Fibroblast of mammary gland (primary cell): ENCODE data around the gene TTC16.

Experiments used
- DNase-seq: peaks from one replicate; pipeline ENCODE4 v3.0.0-alpha.2; 2010; ENCODE audit warnings: low read depth
- H3K4me3 ChIP-seq: 2 replicates; pipeline ENCODE4 v1.5.1; 2011; ENCODE audit warnings: low read depth, mild to moderate bottlenecking, low read length, moderate library complexity; ENCODE audit not compliant: control insufficient read depth
- CTCF ChIP-seq: conservative IDR thresholded peaks from 2 replicates; pipeline ENCODE4 v1.5.1; 2011; ENCODE audit warnings: low read depth, low read length, inconsistent platforms; ENCODE audit not compliant: control insufficient read depth, insufficient read depth

The TTC16 gene

GRCh38 chr9:127724012-127724411 lies 8.1 kb downstream of the TTC16 start:
- DNase-seq = no peak
- no peak overlapping the region for H3K4me3 ChIP-seq
- no peak for TF ChIP-seq CTCF

GRCh38 chr9:127726871-127727270 lies 11.0 kb downstream of the TTC16 start:
- H3K4me3 ChIP-seq = no peak overlapping the region
- no peak for TF ChIP-seq CTCF
- DNase-seq = no peak

- H3K4me3 ChIP-seq = no peak overlapping the region
- DNase-seq = no peak
- no peak for TF ChIP-seq CTCF
These were observed 12.9 kb downstream of the TTC16 start for GRCh38 chr9:127728808-127729207.

GRCh38 chr9:127729522-127730256 lies 13.8 kb downstream of the TTC16 start:
- no peak for DNase-seq
- no peak overlapping the region for H3K4me3 ChIP-seq
- TF ChIP-seq CTCF = no peak

GRCh38 chr9:127730262-127730661 lies 14.4 kb downstream of the TTC16 start:
- no peak overlapping the region for H3K4me3 ChIP-seq
- DNase-seq = no peak
- no peak for TF ChIP-seq CTCF

- TF ChIP-seq CTCF = no peak
- DNase-seq = no peak
- H3K4me3 ChIP-seq = no peak overlapping the region
These were observed 15.0 kb downstream of the TTC16 start for GRCh38 chr9:127730799-127731410.
